DMS79 treated with DMSO at 0.1 percent for 48 hours (cell line): Measurements from ENCODE around the gene LYSMD2.

Source experiments
- DNase-seq: peaks from one replicate; lab custom pipeline; 2025; lab: John Stamatoyannopoulos, UW

LYSMD2 gene

DNA sequence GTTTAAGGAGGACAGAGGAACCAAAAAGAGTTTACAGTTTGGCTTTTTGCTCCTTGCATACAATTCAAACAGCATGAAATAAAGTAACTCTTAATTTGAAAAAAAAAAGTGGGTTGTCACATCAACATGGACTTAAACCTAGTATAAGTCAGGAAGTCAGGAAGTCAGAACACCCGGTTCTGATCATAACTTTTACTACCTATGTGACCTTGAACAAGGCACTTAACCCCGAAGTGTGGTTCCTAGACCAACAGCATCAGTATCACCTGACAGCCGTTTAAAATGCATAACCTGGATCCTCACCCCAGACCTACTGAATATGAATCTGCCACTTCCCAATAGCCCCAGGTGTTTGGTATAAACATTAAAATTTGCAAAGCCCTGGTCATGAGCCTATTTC is 18.7 kb downstream of the LYSMD2 start:
- no peak for DNase-seq

DNA sequence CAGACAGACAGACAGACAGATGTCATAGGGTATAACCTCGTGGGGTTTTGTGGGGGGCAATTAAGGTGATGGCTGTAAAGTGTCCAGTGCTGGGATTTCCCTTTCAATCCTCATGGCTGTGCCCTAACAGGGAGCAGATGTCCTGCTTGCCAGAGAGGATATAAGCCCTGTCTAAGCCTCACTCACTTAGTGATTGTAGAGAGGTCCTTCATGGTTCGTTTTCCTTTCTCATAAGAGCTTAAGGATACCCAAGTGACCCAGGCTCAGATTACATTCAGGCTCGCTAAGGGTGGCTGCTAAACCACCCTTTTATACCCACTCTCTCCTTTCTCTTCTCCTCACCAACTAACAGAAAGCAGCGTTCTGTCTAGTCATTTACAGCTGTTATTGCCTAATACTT is 19.2 kb downstream of the LYSMD2 start:
- peak; percentile 17 for DNase-seq

DNA sequence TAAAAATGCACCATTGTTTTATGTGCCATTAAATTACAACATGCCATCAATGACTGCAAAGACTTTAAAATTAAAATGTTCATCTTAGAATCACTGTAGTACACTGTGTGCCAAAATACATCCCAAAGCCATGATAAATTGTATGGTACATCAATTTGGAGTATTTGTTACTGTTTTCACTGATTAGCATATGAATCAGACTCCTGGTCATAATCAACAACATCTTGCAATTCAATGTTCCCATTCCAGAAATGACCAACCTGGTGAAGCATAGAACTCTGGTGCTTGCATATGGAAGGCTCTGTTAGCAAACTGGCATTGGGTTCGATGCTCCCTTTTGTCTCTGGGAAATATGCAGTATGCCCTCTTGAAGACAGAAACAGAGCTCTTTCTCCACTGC is 22.5 kb downstream of the LYSMD2 start:
- DNase-seq, result no peak

DNA sequence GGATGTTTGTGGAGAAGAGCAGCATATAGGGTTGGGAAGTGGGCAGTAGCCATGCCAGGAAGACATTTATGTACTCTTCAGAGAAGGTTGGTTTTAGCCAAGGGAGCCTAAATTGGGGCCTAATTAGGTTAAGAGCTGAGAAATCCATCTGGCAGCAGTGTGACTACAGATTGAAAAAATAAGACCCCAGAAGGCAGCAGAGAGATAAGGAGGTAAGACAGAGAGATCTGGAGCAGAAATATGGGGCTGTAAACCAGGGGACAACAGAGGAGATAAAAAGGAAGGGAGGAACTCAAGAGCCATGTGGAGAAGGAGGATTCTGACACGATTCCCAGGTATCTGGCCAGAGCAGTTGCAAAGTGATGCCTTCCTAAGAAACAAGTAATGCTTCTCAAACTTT is 23.3 kb downstream of the LYSMD2 start:
- no peak for DNase-seq

DNA sequence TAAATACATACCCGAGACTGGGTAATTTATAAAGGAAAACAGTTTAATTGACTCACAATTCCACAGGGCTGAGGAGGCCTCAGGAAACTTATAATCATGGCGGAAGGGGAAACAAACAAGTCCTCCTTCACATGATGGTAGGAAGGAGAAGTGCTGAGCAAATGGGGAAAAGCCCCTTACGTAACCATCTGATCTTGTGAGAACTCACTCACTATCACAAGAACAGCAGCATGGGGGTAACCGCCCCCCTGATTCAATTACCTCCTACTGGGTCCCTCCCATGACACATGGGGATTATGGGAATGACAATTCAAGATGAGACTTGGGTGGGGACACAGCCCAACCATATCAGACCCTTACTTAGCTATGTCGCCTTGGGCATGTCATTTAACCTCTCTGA is 28.4 kb downstream of the LYSMD2 start:
- DNase-seq, result no peak

DNA sequence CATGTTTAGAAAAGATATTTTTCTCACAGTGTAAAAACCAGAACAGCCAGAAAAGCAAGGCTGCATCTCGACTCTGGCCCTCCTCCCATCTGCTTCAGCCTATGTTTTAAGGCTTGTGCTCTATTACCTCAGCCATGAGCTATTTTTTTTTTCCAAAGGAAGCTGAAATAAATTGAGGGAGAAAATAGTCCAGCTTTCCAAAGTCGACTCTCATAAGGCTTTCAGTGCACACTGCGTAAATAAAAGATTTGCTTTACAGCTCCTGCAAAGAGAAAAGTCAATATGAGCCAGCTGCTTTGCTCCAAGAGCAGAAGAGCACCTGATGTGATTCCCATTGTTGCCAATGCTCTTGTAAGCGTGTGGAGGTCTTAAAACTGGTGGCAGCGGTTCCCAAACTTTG is 29.4 kb downstream of the LYSMD2 start:
- DNase-seq, result peak; percentile 6

DNA sequence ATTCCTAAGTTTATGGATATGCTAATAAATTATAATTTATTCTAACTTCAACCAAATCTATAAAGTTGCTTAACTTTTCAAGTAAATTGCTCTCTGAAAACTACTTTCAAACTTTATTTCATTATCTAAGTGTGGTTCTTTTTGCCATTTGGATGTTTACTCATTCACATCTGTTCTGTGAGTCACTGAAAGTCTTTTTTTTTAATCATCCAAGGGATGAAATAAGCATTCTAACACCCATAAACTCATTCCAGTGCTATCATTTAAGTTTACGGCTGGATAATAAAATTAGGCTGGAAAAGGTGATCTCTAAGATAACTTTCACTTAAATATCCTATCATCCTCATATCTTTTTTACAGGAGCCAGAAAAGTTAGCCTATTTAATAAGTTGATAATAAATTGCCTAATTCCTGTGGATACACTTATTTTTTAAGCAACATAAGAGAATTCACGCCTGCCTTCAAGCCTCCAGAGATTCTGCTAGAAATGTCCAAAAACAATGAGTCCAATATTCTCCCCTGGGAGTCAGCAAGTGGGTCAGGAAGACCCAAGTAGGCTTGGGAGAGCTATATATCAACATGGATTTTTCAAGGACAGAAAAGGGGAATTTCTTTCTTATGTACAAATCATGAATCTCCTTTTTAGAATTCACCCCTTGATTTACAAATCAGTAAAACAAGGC is 30.4 kb downstream of the LYSMD2 start:
- DNase-seq, result no peak

DNA sequence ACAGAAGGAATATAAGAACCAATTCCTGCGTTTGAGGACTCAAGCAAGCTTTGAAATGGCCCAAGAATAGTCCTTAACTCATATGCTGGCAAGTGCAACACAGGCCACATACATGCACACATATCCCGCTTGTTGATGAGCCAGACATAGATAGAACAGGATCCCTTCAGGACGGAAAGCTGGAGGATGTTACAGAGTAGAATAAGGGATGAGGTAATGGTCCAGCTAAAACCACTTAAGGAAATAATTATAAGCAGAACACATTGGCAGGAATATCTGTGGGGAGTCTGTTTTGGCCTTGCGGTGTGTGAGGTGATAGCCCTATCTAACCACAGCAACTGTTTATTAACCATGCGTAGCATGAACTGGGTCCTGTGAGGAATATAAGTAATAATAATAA is 31.2 kb downstream of the LYSMD2 start:
- DNase-seq, result no peak

DNA sequence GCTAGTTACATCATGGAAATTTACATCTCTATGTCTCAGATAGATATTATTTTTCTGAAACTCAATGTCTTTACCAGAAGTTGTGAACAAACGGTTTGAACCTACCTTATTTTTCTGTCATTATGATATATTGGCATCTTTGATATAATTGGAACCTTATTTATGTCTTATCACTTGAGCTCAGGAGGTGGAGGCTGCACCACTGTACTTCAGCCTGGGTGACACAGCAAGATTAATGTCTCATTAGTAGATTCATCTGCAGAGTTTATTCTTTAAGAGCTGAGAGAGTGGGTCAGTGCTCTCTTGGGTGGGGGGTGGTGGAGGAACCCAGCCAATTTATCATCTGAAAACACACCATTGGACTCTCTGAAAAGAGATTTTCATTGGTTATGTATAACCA is 34.7 kb downstream of the LYSMD2 start:
- no peak for DNase-seq

DNA sequence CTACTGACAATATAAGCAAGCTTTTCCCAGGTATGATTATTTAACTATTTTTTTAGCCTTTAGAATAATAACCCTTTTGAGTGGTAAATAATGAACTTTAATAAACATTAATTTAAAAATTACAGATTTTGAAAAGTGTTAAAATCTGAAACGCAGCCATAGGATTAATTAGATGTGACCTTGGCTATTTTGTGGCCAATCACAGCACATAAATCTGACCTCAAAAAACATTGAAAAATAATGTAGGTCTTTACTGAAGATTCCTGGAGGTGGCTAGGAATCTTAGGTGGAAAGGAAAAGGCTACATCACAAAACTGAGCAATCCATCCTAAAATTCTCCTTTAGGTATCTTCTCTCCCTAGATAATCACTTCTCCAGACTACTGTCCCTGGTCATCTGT is 38.1 kb downstream of the LYSMD2 start:
- DNase-seq, result no peak

DNA sequence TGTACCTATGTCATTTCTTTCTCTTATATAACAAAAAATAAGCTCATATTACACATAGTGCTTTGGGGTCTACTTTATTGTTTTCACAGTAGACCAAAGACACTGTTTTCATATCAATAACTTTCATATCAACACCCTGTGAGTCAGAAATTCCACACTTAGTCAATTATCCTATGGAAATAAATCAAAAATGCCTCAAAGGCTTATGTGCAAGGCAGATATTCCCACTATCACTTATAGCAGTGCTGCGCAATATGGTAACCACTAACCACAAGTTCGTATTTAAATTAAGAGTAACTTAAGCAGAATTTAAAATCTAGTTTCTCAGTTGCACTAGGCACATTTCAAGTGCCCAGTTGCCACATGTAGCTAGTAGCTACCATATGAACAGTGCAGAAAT is 40.3 kb downstream of the LYSMD2 start:
- no peak for DNase-seq

DNA sequence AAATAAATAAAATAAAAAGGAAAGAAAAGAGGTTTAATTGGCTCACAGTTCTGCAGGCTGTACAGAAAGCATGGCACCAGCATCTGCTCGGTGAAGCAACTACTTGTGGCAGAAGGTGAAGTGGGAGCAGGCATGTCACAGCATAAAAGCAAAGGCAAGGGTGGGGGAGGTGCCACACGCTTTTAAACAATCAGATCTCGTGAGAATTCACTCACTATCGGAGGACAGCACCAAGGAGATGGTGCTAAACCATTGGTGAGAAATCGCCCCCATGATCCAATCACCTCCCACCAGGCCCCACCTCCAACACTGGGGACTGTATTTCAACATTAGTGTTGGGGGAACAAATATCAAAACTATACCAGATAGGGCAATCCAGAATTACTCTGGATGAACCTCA is 40.9 kb downstream of the LYSMD2 start:
- no peak for DNase-seq

DNA sequence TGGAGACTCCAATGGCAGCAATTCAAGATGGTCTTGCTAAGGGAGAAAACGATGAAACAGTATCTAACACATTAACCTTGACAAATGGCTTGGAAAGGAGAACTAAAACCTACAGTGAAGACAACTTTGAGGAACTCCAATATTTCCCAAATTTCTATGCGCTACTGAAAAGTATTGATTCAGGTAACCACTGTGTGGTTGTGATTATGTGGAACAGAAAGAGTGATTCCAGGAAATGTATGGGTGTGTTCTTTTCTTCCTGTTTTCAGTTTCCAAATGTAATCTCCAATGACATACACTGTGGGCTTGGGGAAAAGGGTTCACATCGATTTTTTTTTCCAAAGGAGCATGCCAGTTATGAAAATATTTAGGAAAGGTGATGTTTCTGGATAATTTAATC is 45.3 kb downstream of the LYSMD2 start:
- DNase-seq, result no peak

DNA sequence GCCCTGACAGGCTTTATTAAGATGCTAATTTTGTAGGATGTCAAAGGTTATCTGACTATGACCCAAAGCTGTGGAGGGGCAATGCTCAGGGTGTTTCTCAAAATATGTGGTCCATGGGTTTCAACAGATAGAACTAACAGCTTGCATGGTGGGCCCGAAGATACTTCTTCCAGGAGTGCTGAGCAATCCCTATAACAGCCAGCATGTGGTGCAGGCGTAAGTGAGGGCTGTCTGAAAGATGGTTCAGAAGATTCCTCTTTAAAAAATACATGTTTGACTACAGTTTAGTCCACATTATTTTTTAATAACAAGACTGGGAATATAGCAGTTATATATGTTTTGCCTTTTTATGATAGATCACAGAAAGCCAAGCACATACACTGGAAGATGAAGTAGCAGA is 48.6 kb downstream of the LYSMD2 start:
- DNase-seq, result no peak

DNA sequence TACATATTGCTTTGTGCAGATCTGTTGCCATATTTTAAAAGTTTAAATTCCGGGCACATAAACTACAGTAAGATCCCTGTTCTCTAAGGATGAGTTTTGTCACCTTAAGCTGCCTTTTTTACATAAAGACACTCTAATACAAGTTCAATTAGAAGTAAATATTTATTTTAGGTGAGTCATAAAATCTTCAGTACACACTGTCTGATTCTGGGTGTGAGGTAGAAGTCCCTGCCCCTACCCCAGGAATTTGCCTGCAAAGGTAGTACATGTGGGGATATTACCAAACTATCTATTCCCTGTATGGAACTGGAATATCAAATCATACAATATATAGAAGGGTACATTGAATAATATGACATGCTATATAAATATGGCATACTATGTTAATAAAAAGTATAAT is 49.9 kb downstream of the LYSMD2 start:
- DNase-seq, result no peak

DNA sequence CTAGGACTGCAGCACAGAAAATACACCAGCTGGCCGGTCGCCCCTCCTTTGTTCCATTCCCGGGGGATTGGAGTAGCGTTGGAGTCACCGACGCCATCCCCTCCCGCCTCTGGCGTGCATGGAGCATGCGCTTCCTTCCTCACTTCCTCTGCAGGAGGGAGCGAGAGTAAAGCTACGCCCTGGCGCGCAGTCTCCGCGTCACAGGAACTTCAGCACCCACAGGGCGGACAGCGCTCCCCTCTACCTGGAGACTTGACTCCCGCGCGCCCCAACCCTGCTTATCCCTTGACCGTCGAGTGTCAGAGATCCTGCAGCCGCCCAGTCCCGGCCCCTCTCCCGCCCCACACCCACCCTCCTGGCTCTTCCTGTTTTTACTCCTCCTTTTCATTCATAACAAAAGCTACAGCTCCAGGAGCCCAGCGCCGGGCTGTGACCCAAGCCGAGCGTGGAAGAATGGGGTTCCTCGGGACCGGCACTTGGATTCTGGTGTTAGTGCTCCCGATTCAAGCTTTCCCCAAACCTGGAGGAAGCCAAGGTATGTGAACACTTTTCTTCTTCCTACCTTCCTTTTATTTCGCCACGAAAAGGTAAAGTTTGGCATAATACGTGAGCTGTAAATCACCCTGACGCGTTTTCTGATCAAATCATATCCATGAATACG is 56.0 kb downstream of the LYSMD2 start, which contains the start of gene SCG3:
Gene SCG3 (plus strand): TSS at position 201 of the 661 bp plus-strand sequence. CDS start 253 bp downstream, at position 454.
- DNase-seq, result peak; percentile 69

DNA sequence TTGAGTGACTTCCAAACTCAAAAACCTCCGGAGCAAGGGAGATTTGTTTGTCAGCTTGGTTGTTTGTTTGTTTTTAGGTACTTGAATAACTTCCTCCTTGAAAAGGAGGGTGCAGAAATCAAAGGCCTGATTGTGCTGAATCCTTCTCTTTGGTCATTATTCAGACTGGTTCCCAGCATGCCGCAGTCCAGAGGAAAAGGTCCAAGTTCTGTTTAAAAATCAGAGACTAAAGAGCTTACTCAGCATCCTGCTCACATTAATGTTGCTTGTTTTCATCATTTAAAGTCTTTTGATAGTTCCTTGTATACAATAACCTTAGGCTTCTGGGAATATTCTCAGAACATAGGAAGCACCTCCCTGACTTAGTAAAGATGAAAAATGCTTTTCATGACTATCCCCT is 57.1 kb downstream of the LYSMD2 start:
- no peak for DNase-seq

DNA sequence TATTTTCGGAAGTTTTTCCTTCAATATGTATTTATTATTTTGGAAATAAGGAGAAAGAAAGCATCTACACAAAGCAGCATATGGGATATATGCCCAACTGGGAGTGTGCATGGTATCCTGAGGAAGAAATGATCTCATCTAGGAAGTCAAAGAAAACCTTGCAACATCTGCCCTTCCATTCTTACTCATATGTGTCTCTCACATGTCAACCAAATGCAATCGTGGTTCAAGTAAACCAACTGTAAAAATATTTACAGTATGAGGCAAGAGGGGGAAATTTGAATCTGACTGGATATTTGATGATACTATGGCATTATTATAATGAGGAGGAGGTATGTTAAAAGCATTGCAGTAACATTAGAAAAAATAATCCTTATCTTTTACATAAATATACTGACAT is 59.4 kb downstream of the LYSMD2 start:
- no peak for DNase-seq

DNA sequence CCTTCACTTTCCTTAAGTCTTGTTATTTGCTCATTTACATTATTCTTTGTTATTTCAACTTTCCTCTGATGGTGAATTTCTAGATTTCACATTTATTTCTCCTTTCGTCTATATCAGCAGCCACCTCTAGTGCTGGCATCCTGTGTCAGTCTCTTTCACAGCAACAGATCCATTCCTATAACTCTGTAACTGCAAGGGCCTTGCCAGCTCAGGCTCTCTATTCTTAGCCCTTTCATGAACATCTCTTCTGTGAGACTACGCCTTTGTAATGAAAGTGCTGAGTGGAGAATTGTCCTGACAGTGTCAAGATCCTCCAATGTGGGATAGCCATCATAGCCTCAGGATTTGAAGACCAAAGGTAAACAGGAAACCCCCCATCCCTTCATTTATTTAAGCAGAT is 60.0 kb downstream of the LYSMD2 start:
- no peak for DNase-seq

DNA sequence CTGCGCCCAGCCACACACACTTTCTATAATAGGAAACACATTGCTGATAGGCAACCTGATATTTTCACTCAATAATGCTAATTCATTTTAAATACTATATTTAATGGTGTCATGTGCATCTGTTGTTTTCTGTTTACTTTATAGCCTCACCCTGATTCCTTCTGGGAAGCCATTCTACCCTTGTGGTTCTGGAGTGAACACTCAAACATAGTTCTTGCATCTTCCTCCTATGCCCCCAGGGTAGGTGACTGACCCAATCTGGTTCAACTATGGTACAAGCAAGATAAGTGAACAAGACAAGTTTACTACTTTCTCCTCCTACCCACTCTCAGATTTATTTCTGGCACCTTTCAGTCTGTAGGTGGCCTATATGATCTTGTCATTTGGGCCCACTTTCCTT is 60.4 kb downstream of the LYSMD2 start:
- no peak for DNase-seq

DNA sequence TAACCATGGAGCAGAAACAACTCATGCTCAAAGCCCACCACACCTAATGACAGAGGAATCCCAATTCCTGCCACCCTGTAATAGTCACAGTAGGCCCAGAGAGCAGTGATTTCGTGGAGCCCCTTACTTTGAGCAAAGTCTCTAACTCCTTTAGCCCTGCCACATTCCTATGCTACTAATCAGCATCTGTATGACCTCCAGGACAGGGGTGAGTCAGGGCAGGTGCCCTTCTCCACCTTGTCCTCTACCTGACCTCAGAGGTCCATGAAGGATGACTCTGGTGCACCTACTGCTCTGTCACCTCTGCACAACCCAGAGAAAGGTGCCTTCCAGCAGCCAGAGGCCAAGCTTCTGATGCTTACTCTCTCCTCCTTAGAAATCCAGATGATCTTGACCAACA is 62.2 kb downstream of the LYSMD2 start:
- DNase-seq, result no peak
